NOMO-1 (cell line): ENCODE measurements around the gene PRKRIP1.
"Not testable (repeated sequence)": the region's sequence is repeated elsewhere in the genome, so short reads cannot be mapped to it uniquely, and the experiment has no call there.

Experiments
- DNase-seq, 2 experiments: peaks; one replicate each; lab custom pipeline; 2025; ENCODE audit not compliant: unreplicated experiment in 2 of 2; lab: John Stamatoyannopoulos, UW

PRKRIP1 gene

DNA sequence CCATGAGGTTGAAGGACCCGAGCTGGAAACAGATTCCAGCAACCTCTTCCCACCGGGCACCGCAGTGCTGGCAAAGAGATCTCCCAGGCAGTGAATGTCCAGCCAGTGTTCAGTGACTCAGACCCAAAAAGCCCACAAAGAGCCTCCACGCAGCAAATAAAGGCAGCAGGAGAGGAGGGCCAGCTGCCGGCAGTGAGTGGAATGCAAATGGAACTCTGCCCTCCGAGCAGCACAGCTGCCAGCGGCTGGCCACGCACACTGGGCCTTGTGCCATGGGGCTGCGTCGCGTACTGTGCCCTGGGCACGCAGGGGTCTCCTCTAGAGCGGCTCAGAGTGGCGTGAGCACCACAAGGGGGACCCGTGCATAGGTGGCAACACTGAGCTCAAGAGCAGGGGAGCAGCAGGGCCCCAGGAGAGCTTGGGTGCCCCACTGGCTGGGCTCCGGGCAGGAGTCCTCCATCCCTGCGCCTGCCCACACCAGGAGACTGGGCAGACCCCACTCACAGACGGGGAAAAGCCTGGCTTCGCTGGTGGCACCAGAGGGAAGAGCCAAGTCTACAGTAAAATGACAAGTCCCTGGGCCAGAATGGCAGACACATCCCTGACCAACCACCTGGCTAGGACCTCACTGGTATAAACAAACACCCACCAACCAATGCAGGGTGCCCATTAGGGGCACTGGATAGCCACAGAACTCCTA lies 78.7 kb downstream of the PRKRIP1 start:
- DNase-seq = not testable (repeated sequence)
